Chondrocyte (in vitro differentiated cells): ENCODE measurements around the gene GHITM. TPM values are rescaled to one million over a fixed set of nuclear protein-coding genes. Genes with fewer than 3 reads are reported as not detected.

ENCODE experiments used
- DNase-seq: peaks from one replicate; pipeline ENCODE4 v3.0.0; 2021; ENCODE audit warnings: mixed read lengths, low spot score
- H3K27ac Mint-ChIP-seq: one replicate; pipeline ENCODE4 v1.8.0; 2021; ENCODE audit warnings: mild to moderate bottlenecking, moderate library complexity, mixed read lengths; ENCODE audit not compliant: unreplicated experiment
- H3K27me3 Mint-ChIP-seq: 2 replicates; pipeline ENCODE4 v1.8.0; 2021; ENCODE audit warnings: low read depth, mixed read lengths
- H3K36me3 Mint-ChIP-seq: 2 replicates; pipeline ENCODE4 v1.8.0; 2021; ENCODE audit warnings: low read depth, mixed read lengths
- H3K4me1 Mint-ChIP-seq: 2 replicates; pipeline ENCODE4 v1.8.0; 2021; ENCODE audit warnings: low read depth, mild to moderate bottlenecking, mixed read lengths
- H3K4me3 Mint-ChIP-seq: one replicate; pipeline ENCODE4 v1.8.0; 2021; ENCODE audit warnings: mild to moderate bottlenecking, moderate library complexity, mixed read lengths; ENCODE audit not compliant: unreplicated experiment
- H3K9me3 Mint-ChIP-seq: 2 replicates; pipeline ENCODE4 v1.8.0; 2021; ENCODE audit warnings: low read depth, mixed read lengths
- CTCF ChIP-seq: fragments of 200-600 bp; sonication (generic); IDR thresholded peaks from 2 replicates; pipeline ENCODE4 v1.5.0; 2021; ENCODE audit warnings: antibody characterized with exemption, mild to moderate bottlenecking, moderate library complexity
- long read RNA-seq: library from polyadenylated mRNA; stranded (forward); transcript quantifications from one replicate; pipeline ENCODE4 v2.0.0, GENCODE V29; 2021
- total RNA-seq: library from RNA; stranded (reverse); gene quantifications from 3 replicates; pipeline ENCODE4 v1.2.1, GENCODE V29; 2021

GHITM gene, protein sequence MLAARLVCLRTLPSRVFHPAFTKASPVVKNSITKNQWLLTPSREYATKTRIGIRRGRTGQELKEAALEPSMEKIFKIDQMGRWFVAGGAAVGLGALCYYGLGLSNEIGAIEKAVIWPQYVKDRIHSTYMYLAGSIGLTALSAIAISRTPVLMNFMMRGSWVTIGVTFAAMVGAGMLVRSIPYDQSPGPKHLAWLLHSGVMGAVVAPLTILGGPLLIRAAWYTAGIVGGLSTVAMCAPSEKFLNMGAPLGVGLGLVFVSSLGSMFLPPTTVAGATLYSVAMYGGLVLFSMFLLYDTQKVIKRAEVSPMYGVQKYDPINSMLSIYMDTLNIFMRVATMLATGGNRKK
- total RNA-seq: 106 to 114 TPM (median 109 TPM) in 3 replicates
- long read RNA-seq, transcript GHITM-201 (9 exons, 2,128 nt): major isoform, 433 of 462 reads
- long read RNA-seq, partial matches to known transcripts: 16 of 462 reads
- long read RNA-seq, other reads (novel, unspliced or antisense): 13 of 462 reads

DNA sequence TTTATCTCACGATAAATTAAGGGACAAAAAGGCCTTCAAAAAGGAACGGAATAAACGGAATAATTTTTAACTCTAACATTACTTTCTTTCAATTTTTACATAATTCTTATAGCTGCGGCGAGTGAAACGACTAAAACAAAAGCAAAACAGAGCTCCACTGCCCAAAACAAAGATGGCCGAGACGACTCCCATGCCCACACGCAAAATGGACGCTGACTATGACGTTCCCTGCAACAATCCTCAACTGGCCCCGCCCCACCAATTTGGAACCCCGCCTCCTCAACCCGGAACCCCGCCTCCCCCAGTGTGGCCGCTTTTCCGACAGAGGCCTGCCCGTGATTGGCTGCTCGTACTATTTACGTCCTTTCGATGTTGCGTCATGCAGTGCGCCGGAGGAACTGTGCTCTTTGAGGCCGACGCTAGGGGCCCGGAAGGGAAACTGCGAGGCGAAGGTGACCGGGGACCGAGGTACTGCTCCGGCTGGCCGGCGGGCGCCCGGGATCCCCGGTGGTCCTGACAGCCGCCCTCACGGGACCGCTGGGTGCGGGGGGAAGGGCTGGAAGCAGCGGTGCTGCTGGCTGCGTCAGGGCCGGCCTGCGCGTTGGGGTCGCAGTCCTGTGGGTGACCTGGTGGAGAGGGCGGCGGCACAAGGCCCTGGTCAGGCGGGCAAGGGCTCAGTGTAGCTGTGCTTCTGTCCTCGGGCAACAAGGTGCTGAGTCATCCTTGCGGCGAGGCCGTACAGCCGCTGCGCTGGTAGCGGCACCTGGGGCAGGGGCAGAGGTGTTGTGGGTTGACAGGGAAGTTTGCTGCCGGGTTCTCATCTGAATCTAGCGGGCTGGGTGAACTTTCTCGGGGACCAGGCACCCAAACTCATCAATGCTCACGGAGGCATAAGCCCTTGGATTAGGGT lies at the start of gene GHITM:
GHITM (plus strand) TSS at position 384 of the 910 bp plus-strand sequence. CDS start 1,992 bp downstream, outside the sequence.
- no peaks in the 10 kb centered on the region for H3K9me3 Mint-ChIP-seq
- H3K4me3 Mint-ChIP-seq: peak within 1 kb of the TSS; percentile 95
- peaks cover 25% of the 10 kb centered on the region for H3K4me1 Mint-ChIP-seq
- peak within 1 kb of the TSS; percentile 98 for H3K27ac Mint-ChIP-seq
- peak; percentile 99 for DNase-seq
- H3K36me3 Mint-ChIP-seq: peaks cover 11% of the 10 kb centered on the region
- H3K27me3 Mint-ChIP-seq: peaks cover 7% of the 10 kb centered on the region
- peak; percentile 66 for TF ChIP-seq CTCF

- Mint-ChIP-seq H3K27ac (no peak overlapping the region), H3K27me3 (peaks cover 2% of the 10 kb centered on the region), H3K4me3 (no peak overlapping the region), H3K4me1 (peaks cover 6% of the 10 kb centered on the region), H3K9me3 (no peaks in the 10 kb centered on the region), H3K36me3 (no peaks in the 10 kb centered on the region)
- no peak for TF ChIP-seq CTCF
- DNase-seq: no peak
Observed at GRCh38 chr10:84095811-84096497, 43.4 kb upstream of the GHITM start.

GRCh38 chr10:84097787-84098353 lies 41.4 kb upstream of the GHITM start:
- no peak for DNase-seq
- H3K4me3 Mint-ChIP-seq: no peak overlapping the region
- H3K4me1 Mint-ChIP-seq: peaks cover 6% of the 10 kb centered on the region
- H3K36me3 Mint-ChIP-seq: no peaks in the 10 kb centered on the region
- TF ChIP-seq CTCF: peak; percentile 86
- H3K9me3 Mint-ChIP-seq: no peaks in the 10 kb centered on the region
- peaks cover 8% of the 10 kb centered on the region for H3K27me3 Mint-ChIP-seq
- H3K27ac Mint-ChIP-seq: no peak overlapping the region

DNA sequence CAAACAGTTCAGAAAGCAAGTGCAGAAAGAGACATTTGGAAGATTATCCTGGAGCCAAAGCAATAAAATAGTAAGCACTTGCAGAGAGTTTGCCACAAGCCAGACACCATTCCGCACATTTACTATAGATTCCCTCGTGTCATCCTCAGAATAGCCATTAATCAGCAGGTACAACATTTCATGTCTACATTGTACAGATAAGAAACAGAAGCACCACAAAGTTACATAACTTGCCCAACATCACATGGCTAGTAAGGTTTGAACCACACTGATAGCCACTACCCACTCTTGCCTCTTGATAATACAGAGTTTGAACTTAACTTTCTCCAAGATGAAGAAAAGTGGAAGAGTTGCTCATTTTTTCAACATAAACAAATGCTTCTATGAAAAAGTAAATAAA lies 40.6 kb upstream of the GHITM start:
- peaks cover 6% of the 10 kb centered on the region for H3K4me1 Mint-ChIP-seq
- no peaks in the 10 kb centered on the region for H3K9me3 Mint-ChIP-seq
- H3K36me3 Mint-ChIP-seq: no peaks in the 10 kb centered on the region
- no peak overlapping the region for H3K4me3 Mint-ChIP-seq
- no peak for DNase-seq
- peaks cover 8% of the 10 kb centered on the region for H3K27me3 Mint-ChIP-seq
- no peak for TF ChIP-seq CTCF
- H3K27ac Mint-ChIP-seq: no peak overlapping the region
